Nephron progenitor cell (in vitro differentiated cells): ENCODE results near the gene CNTNAP2.

Source experiments
- DNase-seq: peaks from one replicate; pipeline ENCODE4 v3.0.0; 2021
- H3K27ac Mint-ChIP-seq: 2 replicates; pipeline ENCODE4 v1.8.0; 2021; ENCODE audit warnings: mild to moderate bottlenecking, moderate library complexity, mixed read lengths
- H3K27me3 Mint-ChIP-seq: 2 replicates; pipeline ENCODE4 v1.8.0; 2021; ENCODE audit warnings: mild to moderate bottlenecking, low read depth, mixed read lengths; ENCODE audit not compliant: poor library complexity
- H3K36me3 Mint-ChIP-seq: 2 replicates; pipeline ENCODE4 v1.8.0; 2021; ENCODE audit warnings: low read depth, mixed read lengths
- H3K4me1 Mint-ChIP-seq: 2 replicates; pipeline ENCODE4 v1.8.0; 2021; ENCODE audit warnings: mixed read lengths
- H3K4me3 Mint-ChIP-seq: 2 replicates; pipeline ENCODE4 v1.8.0; 2021; ENCODE audit warnings: mild to moderate bottlenecking, moderate library complexity, mixed read lengths
- H3K9me3 Mint-ChIP-seq: 2 replicates; pipeline ENCODE4 v1.8.0; 2021; ENCODE audit warnings: mild to moderate bottlenecking, moderate library complexity, mixed read lengths
- TF ChIP-seq, protein P1 (sequence below): fragments of 200-600 bp; sonication (generic); IDR thresholded peaks from 2 replicates; pipeline ENCODE4 v1.5.0; 2021; ENCODE audit warnings: antibody characterized with exemption

Gene CNTNAP2

DNA sequence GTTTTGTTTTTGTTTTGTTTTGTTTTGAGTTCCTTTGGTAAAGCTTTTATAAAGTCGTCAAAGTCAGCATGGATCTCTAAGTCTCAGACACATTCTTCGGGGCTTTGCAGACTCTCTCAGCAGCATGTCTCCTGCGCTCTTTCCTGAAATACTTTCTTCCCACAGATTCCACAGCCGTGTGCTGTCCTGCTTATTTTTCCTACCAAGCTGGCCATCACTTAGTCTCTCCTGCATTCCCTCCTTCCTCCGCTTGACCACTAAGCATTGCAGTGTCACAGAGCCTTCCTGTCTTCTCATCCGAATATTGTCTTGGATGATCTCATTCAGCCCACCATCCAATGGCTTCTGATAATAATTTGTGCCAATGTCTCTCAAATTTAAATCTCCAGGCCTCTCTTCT lies 2039.6 kb downstream of the CNTNAP2 start:
- Mint-ChIP-seq H3K4me3 (no peak overlapping the region), H3K36me3 (no peaks in the 10 kb centered on the region), H3K27me3 (peaks cover 5% of the 10 kb centered on the region), H3K4me1 (peaks cover 15% of the 10 kb centered on the region), H3K9me3 (peaks cover 11% of the 10 kb centered on the region), H3K27ac (no peak overlapping the region)
- TF ChIP-seq, protein P1, sequence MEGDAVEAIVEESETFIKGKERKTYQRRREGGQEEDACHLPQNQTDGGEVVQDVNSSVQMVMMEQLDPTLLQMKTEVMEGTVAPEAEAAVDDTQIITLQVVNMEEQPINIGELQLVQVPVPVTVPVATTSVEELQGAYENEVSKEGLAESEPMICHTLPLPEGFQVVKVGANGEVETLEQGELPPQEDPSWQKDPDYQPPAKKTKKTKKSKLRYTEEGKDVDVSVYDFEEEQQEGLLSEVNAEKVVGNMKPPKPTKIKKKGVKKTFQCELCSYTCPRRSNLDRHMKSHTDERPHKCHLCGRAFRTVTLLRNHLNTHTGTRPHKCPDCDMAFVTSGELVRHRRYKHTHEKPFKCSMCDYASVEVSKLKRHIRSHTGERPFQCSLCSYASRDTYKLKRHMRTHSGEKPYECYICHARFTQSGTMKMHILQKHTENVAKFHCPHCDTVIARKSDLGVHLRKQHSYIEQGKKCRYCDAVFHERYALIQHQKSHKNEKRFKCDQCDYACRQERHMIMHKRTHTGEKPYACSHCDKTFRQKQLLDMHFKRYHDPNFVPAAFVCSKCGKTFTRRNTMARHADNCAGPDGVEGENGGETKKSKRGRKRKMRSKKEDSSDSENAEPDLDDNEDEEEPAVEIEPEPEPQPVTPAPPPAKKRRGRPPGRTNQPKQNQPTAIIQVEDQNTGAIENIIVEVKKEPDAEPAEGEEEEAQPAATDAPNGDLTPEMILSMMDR: no peak
- no peak for DNase-seq

DNA sequence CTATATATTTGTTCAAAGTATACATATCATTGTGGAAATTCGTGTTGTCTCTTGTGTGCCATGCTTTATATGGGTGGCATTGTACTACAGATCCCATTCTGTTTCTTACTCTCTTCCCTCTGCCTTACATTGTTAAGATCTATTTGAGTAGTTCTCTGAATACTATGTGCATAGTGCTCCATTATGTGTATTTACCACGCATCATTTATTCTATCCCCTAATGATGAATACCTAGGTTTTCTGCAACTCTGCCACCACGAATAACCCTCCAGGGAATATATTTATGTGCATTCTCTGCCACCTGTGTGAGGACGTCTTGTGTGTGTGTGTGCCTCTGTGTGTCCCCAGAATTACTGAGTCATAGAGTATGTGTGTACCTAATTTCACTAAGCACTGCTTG lies 2042.7 kb downstream of the CNTNAP2 start:
- no peak for DNase-seq
- no peak overlapping the region for H3K27ac Mint-ChIP-seq
- H3K9me3 Mint-ChIP-seq: no peaks in the 10 kb centered on the region
- H3K36me3 Mint-ChIP-seq: no peaks in the 10 kb centered on the region
- H3K4me3 Mint-ChIP-seq: no peak overlapping the region
- TF ChIP-seq, protein P1: no peak
- H3K4me1 Mint-ChIP-seq: peaks cover 6% of the 10 kb centered on the region
- peaks cover 6% of the 10 kb centered on the region for H3K27me3 Mint-ChIP-seq

DNA sequence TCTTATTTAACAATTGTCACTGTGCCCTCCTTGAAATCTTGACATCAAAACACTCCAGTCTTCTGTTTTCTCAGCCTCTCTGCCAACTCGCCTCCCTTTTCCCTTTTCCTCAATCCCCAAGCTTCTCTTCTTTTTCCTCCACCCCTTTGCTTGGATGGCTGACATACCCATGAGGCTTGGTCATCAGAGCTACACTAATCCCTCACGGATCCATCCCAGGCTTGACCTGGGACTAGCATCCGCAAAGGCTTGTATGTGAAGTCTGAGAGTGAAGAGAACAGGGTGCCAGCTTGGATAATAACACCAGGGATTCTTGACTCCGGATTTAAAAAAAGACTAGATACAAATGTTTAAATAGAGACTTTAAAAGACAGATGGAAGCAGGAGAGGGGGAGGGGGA lies 2045.2 kb downstream of the CNTNAP2 start:
- Mint-ChIP-seq H3K36me3 (no peaks in the 10 kb centered on the region), H3K27ac (no peak overlapping the region), H3K4me1 (no peaks in the 10 kb centered on the region), H3K4me3 (no peak overlapping the region), H3K9me3 (no peaks in the 10 kb centered on the region), H3K27me3 (peaks cover 3% of the 10 kb centered on the region)
- TF ChIP-seq, protein P1: no peak
- DNase-seq: no peak

DNA sequence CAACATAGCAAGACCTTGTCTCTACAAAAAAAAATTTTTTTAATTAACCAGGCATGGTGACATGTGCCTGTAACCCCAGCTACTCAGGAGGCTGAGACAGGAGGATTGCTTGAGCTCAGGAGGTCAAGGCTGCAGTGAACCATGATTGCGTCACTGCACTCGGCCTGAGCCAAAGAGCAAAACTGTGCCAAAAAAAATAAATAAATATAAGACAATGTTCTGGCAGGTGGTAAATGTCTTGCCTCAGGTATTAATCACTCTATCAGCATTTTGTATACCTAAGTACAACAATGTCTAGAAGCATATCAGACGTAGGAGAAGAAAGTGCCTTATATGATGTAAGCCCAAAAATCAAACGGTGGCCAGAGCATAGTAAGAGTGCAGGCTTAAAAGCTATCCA lies 2046.2 kb downstream of the CNTNAP2 start:
- TF ChIP-seq, protein P1: no peak
- no peaks in the 10 kb centered on the region for H3K36me3 Mint-ChIP-seq
- DNase-seq: no peak
- peaks cover 6% of the 10 kb centered on the region for H3K9me3 Mint-ChIP-seq
- H3K27ac Mint-ChIP-seq: no peak overlapping the region
- no peak overlapping the region for H3K4me3 Mint-ChIP-seq
- no peaks in the 10 kb centered on the region for H3K4me1 Mint-ChIP-seq
- H3K27me3 Mint-ChIP-seq: peaks cover 3% of the 10 kb centered on the region

DNA sequence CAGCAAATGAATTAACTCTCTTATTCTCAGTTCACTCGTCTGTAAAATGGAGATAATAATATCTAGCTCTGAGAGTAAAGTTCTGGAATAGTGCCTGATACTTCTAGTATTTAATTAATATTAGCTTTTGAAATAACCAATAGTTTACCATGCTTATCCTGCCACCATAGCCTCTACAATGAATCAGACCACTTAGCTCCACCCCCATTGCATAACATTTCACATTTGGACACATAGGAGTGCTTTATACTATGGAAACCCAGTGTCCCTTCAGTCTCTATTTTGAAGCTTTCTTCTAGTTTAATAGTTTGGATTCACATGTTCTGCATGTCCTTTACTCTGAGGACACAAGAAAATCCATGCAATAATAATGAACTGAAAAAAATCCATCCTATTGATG lies 2046.6 kb downstream of the CNTNAP2 start:
- Mint-ChIP-seq H3K4me3 (no peak overlapping the region), H3K9me3 (peaks cover 6% of the 10 kb centered on the region), H3K4me1 (no peaks in the 10 kb centered on the region), H3K36me3 (no peaks in the 10 kb centered on the region), H3K27me3 (peaks cover 3% of the 10 kb centered on the region), H3K27ac (no peak overlapping the region)
- no peak for DNase-seq
- TF ChIP-seq, protein P1: no peak

DNA sequence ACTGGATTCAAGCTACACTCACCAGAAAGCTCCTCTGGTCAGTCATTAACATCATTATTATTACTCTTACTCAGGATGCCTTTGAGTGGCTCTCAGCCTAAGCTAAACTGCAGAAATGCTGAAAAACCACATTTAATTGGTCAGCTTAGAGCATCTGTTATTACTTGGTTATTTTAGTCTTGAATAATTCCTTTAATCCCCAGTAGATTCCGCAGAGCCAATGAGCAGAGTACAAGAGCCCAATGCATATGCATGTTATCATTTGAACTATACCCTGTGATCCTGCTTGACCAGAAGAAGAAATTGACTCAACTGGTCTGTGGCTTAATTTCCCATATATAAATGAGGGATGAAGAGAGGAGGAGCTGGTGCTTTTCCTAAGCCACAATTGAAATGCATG lies 2056.3 kb downstream of the CNTNAP2 start:
- no peaks in the 10 kb centered on the region for H3K27me3 Mint-ChIP-seq
- TF ChIP-seq, protein P1: no peak
- no peak for DNase-seq
- H3K4me3 Mint-ChIP-seq: no peak overlapping the region
- peaks cover 3% of the 10 kb centered on the region for H3K4me1 Mint-ChIP-seq
- H3K9me3 Mint-ChIP-seq: no peaks in the 10 kb centered on the region
- H3K27ac Mint-ChIP-seq: no peak overlapping the region
- H3K36me3 Mint-ChIP-seq: no peaks in the 10 kb centered on the region
